ENCODE measurements around the gene NUP214.
"Not testable (repeated sequence)": the region's sequence is repeated elsewhere in the genome, so short reads cannot be mapped to it uniquely, and the experiment has no call there.

The NUP214 gene

GRCh38 chr9:131264231-131264630 lies 138.8 kb downstream of the NUP214 start:
- DNase-seq = peak; percentile 30

- peak; percentile 9 for DNase-seq
Observed at GRCh38 chr9:131266266-131267229, 141.2 kb downstream of the NUP214 start.

GRCh38 chr9:131270171-131271015 lies 145.0 kb downstream of the NUP214 start:
- DNase-seq = peak; percentile 87

GRCh38 chr9:131271016-131271273 lies 145.6 kb downstream of the NUP214 start:
- not testable (repeated sequence) for DNase-seq

GRCh38 chr9:131271506-131271931 lies 146.1 kb downstream of the NUP214 start:
- peak; percentile 33 for DNase-seq

- DNase-seq = peak; percentile 22
Observed at GRCh38 chr9:131272212-131272611, 146.8 kb downstream of the NUP214 start.

GRCh38 chr9:131273146-131273855 lies 147.9 kb downstream of the NUP214 start:
- peak; percentile 71 for DNase-seq

- peak; percentile 69 for DNase-seq
Observed at GRCh38 chr9:131273856-131274673, 148.7 kb downstream of the NUP214 start.

GRCh38 chr9:131274674-131275331 lies 149.4 kb downstream of the NUP214 start:
- DNase-seq = peak; percentile 79

- DNase-seq = peak; percentile 85
Observed at GRCh38 chr9:131275332-131276093, 150.1 kb downstream of the NUP214 start.

GRCh38 chr9:131276094-131276888 lies 150.9 kb downstream of the NUP214 start, which contains the start of gene FAM78A:
Gene FAM78A, minus strand, starts transcription at chr9:131276510. Its CDS starts 331 bp downstream, at chr9:131276179.
- DNase-seq = peak; percentile 70

- DNase-seq = peak; percentile 62
Observed at GRCh38 chr9:131276891-131277286, 151.5 kb downstream of the NUP214 start.

- peak; percentile 54 for DNase-seq
Observed at GRCh38 chr9:131277287-131277909, 152.0 kb downstream of the NUP214 start.

- DNase-seq = peak; percentile 93
Observed at GRCh38 chr9:131277910-131278701, 152.7 kb downstream of the NUP214 start.

GRCh38 chr9:131278702-131279111 lies 153.3 kb downstream of the NUP214 start:
- DNase-seq = peak; percentile 58

GRCh38 chr9:131279196-131279862 lies 153.9 kb downstream of the NUP214 start:
- DNase-seq = no peak

GRCh38 chr9:131279863-131280570 lies 154.6 kb downstream of the NUP214 start:
- DNase-seq = no peak

Data from hematopoietic multipotent progenitor cell treated with erythropoietin and hydrocortisone succinate and interleukin-3 and kit ligand, for 6 days (in vitro differentiated cells).